WERI-Rb-1 (cell line): ENCODE measurements around the gene CCDC177.

ENCODE experiments used
- DNase-seq: peaks from one replicate; pipeline ENCODE4 v3.0.0-alpha.2; 2020
- H3K27ac ChIP-seq: fragments of 250-450 bp; sonication (Bioruptor Pico); 2 replicates; pipeline ENCODE4 v1.5.1; 2020; ENCODE audit warnings: mild to moderate bottlenecking, moderate library complexity
- H3K27me3 ChIP-seq: fragments of 250-450 bp; sonication (Bioruptor Pico); 2 replicates; pipeline ENCODE4 v1.5.1; 2021; ENCODE audit warnings: mild to moderate bottlenecking, low read depth, moderate library complexity; ENCODE audit not compliant: insufficient read depth, severe bottlenecking
- H3K36me3 ChIP-seq: fragments of 250-450 bp; sonication (Bioruptor Pico); 2 replicates; pipeline ENCODE4 v1.5.1; 2020; ENCODE audit warnings: mild to moderate bottlenecking, moderate library complexity
- H3K4me3 ChIP-seq: 2 replicates; pipeline ENCODE4 v1.5.1; 2011; ENCODE audit warnings: low read depth, mild to moderate bottlenecking, control low read depth, low read length
- H3K9me3 ChIP-seq: fragments of 250-450 bp; sonication (Bioruptor Pico); 2 replicates; pipeline ENCODE4 v1.5.1; 2021; ENCODE audit warnings: mild to moderate bottlenecking, moderate library complexity; ENCODE audit not compliant: severe bottlenecking
- TF ChIP-seq, protein P1 (sequence below): IDR thresholded peaks from 2 replicates; pipeline ENCODE4 v1.5.1; 2011; ENCODE audit warnings: low read depth, mild to moderate bottlenecking, control low read depth, inconsistent platforms, low read length

CCDC177 gene

GRCh38 chr14:69559581-69560011 is 15.1 kb downstream of the CCDC177 start:
- H3K27me3 ChIP-seq = no peaks in the 10 kb centered on the region
- TF ChIP-seq, protein P1, sequence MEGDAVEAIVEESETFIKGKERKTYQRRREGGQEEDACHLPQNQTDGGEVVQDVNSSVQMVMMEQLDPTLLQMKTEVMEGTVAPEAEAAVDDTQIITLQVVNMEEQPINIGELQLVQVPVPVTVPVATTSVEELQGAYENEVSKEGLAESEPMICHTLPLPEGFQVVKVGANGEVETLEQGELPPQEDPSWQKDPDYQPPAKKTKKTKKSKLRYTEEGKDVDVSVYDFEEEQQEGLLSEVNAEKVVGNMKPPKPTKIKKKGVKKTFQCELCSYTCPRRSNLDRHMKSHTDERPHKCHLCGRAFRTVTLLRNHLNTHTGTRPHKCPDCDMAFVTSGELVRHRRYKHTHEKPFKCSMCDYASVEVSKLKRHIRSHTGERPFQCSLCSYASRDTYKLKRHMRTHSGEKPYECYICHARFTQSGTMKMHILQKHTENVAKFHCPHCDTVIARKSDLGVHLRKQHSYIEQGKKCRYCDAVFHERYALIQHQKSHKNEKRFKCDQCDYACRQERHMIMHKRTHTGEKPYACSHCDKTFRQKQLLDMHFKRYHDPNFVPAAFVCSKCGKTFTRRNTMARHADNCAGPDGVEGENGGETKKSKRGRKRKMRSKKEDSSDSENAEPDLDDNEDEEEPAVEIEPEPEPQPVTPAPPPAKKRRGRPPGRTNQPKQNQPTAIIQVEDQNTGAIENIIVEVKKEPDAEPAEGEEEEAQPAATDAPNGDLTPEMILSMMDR = no peak
- no peak overlapping the region for H3K4me3 ChIP-seq

DNA sequence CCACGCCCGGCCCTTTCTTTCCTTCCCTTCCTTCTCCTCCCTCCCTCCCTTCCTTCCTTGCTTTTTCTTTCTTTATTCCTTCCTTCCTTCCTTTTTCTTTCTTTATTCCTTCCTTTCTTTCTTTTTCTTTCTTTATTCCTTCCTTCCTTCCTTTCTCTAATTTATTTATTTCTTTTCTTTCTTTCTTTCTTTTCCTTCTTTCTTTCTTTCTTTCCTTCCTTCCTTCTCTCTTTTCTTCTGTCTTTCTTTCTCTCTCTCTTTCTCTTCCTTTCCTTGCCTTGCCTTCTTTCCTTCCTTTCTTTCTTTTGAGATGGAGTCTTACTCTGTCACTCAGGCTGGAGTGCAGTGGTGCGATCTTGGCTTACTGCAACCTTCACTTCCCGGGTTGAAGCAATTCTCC is 15.9 kb downstream of the CCDC177 start:
- no peak for DNase-seq
- no peaks in the 10 kb centered on the region for H3K36me3 ChIP-seq
- H3K27me3 ChIP-seq = no peaks in the 10 kb centered on the region
- H3K27ac ChIP-seq = no peak overlapping the region
- TF ChIP-seq, protein P1 = no peak
- no peaks in the 10 kb centered on the region for H3K9me3 ChIP-seq
- H3K4me3 ChIP-seq = no peak overlapping the region

More at GRCh38 chr14:69559581-69560011, 15.1 kb downstream of the CCDC177 start:
- Histone ChIP-seq H3K27ac (no peak overlapping the region), H3K36me3 (no peaks in the 10 kb centered on the region), H3K9me3 (no peaks in the 10 kb centered on the region)
- no peak for DNase-seq

DNA sequence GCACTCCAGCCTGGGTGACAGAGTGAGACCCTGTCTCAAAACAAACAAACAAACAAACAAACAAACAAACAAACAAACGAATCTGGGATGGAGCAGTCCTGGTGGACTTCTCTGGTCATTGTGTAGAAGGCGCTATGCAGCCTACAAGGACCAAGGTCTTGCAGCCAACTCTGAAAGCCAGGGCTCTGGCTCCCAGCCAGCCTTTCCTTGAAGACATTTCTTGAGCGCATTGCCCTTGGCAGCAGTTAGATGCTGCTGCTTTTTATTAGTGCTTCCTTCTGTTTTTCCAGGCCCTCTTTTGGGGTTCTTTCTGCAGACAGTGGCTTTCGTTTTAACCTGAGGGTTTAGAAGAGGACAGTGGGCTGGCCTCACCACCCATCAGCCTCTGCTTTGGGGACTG is 20.2 kb downstream of the CCDC177 start:
- TF ChIP-seq, protein P1 = no peak
- no peak for DNase-seq
- H3K27ac ChIP-seq = no peak overlapping the region
- H3K27me3 ChIP-seq = no peaks in the 10 kb centered on the region
- H3K36me3 ChIP-seq = no peaks in the 10 kb centered on the region
- no peaks in the 10 kb centered on the region for H3K9me3 ChIP-seq
- H3K4me3 ChIP-seq = no peak overlapping the region

GRCh38 chr14:69553252-69553651 is 21.4 kb downstream of the CCDC177 start:
- no peaks in the 10 kb centered on the region for H3K9me3 ChIP-seq
- H3K27me3 ChIP-seq = no peaks in the 10 kb centered on the region
- H3K27ac ChIP-seq = no peak overlapping the region
- H3K4me3 ChIP-seq = no peak overlapping the region
- H3K36me3 ChIP-seq = no peaks in the 10 kb centered on the region
- TF ChIP-seq, protein P1 = no peak
- DNase-seq = no peak

GRCh38 chr14:69551511-69551910 is 23.2 kb downstream of the CCDC177 start:
- TF ChIP-seq, protein P1 = no peak
- Histone ChIP-seq H3K4me3 (no peak overlapping the region), H3K27ac (no peak overlapping the region), H3K27me3 (no peaks in the 10 kb centered on the region), H3K9me3 (no peaks in the 10 kb centered on the region), H3K36me3 (no peaks in the 10 kb centered on the region)
- no peak for DNase-seq

- no peaks in the 10 kb centered on the region for H3K36me3 ChIP-seq
- no peak for DNase-seq
- TF ChIP-seq, protein P1 = no peak
These were observed 26.1 kb downstream of the CCDC177 start for GRCh38 chr14:69548566-69548965.

More at GRCh38 chr14:69548566-69548965, 26.1 kb downstream of the CCDC177 start:
- Histone ChIP-seq H3K4me3 (no peak overlapping the region), H3K27me3 (no peaks in the 10 kb centered on the region), H3K9me3 (no peaks in the 10 kb centered on the region), H3K27ac (no peak overlapping the region)
